GM18498 (cell line): ENCODE data around the gene TAF11L13.

ENCODE experiments used
- ATAC-seq: cut with Tn5 transposase; IDR thresholded peaks from one replicate; pipeline ENCODE4 v1.9.1; 2021; ENCODE audit warnings: mild to moderate bottlenecking, moderate library complexity; ENCODE audit not compliant: unreplicated experiment

Gene TAF11L13

DNA sequence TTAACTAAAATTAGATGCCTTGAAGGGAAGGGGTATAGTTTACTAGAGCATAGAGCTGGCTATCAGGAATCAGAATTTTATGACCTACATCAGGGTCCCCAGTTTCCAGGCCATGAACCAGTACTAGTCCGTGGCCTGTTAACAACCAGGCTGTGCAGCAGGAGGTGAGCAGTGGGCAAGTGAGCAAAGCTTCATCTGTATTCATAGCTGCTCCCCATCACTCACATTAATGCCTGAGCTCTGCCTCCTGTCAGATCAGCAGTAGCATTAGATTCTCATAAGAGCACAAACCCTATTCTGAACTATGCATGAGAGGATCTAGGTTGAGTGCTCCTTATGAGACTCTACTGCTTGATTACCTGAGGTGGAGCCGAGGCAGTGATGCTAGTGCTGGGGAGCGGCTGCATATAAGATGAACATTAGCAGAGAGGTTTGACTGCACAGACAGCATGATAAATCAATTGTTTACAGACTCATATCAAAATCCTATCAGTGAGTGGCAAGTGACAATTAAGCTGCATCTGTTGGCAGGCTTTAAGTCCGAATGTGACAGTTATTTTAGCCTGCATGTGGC is 47.0 kb downstream of the TAF11L13 start:
- ATAC-seq, result no peak

DNA sequence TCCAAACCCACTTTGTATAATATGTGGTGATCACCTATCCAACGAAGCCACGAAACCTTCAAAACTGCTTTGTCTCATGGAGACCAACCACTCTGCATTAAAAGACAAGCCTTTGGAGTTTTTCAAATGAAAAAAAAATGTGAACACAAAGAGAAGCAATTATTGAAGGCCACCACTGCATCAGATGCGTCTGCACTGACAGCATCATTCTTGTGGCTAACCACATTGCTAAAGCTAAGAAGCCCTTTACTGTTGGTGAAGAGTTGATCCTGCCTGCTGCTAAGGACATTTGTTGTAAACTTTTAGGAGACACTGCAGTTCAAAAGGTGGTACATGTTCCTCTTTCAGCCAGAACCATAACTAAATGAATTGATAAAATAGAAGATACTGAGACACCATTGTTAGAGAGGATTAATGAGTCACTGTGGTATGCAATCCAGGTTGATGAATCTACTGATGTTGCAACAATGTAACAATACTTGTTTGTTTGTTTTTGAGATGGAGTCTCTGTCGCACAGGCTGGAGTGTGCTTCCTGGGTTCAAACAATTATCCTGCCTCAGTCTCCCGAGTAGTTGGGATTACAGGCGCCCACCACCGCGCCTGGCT is 47.8 kb downstream of the TAF11L13 start:
- ATAC-seq, result no peak

DNA sequence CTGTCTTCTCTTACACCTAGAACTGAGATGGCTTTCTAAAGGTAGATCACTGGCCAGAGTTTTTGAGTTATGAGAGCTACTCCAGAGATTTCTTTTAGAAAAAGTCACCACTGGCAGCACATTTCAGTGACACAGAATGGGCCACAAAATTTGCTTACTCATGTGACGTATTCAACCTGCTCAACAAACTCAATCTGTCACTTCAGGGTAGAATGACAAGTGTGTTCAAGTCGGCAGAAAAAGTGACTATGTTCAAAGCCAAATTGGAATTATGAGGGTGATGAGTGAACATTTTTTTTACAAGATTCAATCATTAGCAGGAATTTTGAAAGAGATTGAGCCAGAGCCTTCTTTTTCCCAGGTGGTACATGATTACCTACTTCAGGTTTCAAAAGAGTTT is 48.8 kb downstream of the TAF11L13 start:
- ATAC-seq, result no peak
